Immature natural killer cell (primary cell): ENCODE results near the gene CALR3. TPM values are rescaled to one million over a fixed set of nuclear protein-coding genes. Genes with fewer than 3 reads are reported as not detected.
A peak's percentile ranks its signal among the peaks of the same experiment; 100 is the strongest.
"Not testable (repeated sequence)": the region's sequence is repeated elsewhere in the genome, so short reads cannot be mapped to it uniquely, and the experiment has no call there.

Experiments used
- DNase-seq, 3 donors: peaks; one replicate each; pipeline ENCODE4 v3.0.0; 2022; ENCODE audit warnings: mixed read lengths in 1 of 3
- H3K27ac Mint-ChIP-seq, 6 donors: one replicate each; pipeline ENCODE4 v1.8.0; 2020; ENCODE audit warnings: mixed read lengths in 6 of 6, mild to moderate bottlenecking in 5 of 6, inconsistent platforms in 4 of 6, moderate library complexity in 3 of 6
- H3K27me3 Mint-ChIP-seq, 3 donors: one replicate each; pipeline ENCODE4 v1.8.0; 2020 to 2021; ENCODE audit warnings: low read depth in 3 of 3, mild to moderate bottlenecking in 3 of 3, mixed read lengths in 3 of 3, moderate library complexity in 3 of 3, inconsistent platforms in 1 of 3
- H3K36me3 Mint-ChIP-seq, 3 donors: one replicate each; pipeline ENCODE4 v1.8.0; 2020; ENCODE audit warnings: mixed read lengths in 3 of 3, inconsistent platforms in 2 of 3, mild to moderate bottlenecking in 2 of 3
- H3K4me1 Mint-ChIP-seq, 2 donors: one replicate each; pipeline ENCODE4 v1.8.0; 2020; ENCODE audit warnings: inconsistent platforms in 2 of 2, mild to moderate bottlenecking in 2 of 2, mixed read lengths in 2 of 2, moderate library complexity in 1 of 2
- H3K4me3 Mint-ChIP-seq, 5 donors: one replicate each; pipeline ENCODE4 v1.8.0; 2020; ENCODE audit warnings: mild to moderate bottlenecking in 5 of 5, mixed read lengths in 5 of 5, inconsistent platforms in 3 of 5, moderate library complexity in 3 of 5
- H3K9me3 Mint-ChIP-seq, 6 donors: one replicate each; pipeline ENCODE4 v1.8.0; 2020; ENCODE audit warnings: mild to moderate bottlenecking in 6 of 6, mixed read lengths in 6 of 6, inconsistent platforms in 4 of 6, moderate library complexity in 3 of 6
- polyA plus RNA-seq, 3 donors: library from polyadenylated mRNA; unstranded; fragments of 300-500 nt; fragmentation: Illumina TruSeq; gene quantifications; one replicate each; pipeline ENCODE4 v1.2.3, GENCODE V29; 2021

Gene CALR3
- polyA plus RNA-seq, 3 donors from 2014 or later: 0.25 TPM; not detected in 2

- DNase-seq: no peak
- peaks cover 3 to 4% (median 3%) of the 10 kb centered on the region in 3 donors for H3K36me3 Mint-ChIP-seq
- peaks cover 7 to 14% (median 11%) of the 10 kb centered on the region in 3 donors for H3K27me3 Mint-ChIP-seq
- H3K4me3 Mint-ChIP-seq: peak overlapping the region in 1 of 5 donors; percentile 32
- peaks cover 69 to 73% of the 10 kb centered on the region in 2 donors for H3K4me1 Mint-ChIP-seq
- peaks cover 0 to 4% (median 3%) of the 10 kb centered on the region in 6 donors for H3K9me3 Mint-ChIP-seq
- H3K27ac Mint-ChIP-seq: peak overlapping the region in 1 of 6 donors; percentile 71
Measured at GRCh38 chr19:16452325-16452724, 43.6 kb downstream of the CALR3 start.

- DNase-seq: peak; percentile 84 to 87 (median 87)
- peaks cover 75 to 81% of the 10 kb centered on the region in 2 donors for H3K4me1 Mint-ChIP-seq
- peaks cover 10 to 12% (median 12%) of the 10 kb centered on the region in 3 donors for H3K27me3 Mint-ChIP-seq
- H3K9me3 Mint-ChIP-seq: peaks cover 0 to 4% (median 3%) of the 10 kb centered on the region in 6 donors
- peak overlapping the region; percentile 64 to 84 (median 73) for H3K4me3 Mint-ChIP-seq
- peaks cover 3 to 4% (median 3%) of the 10 kb centered on the region in 3 donors for H3K36me3 Mint-ChIP-seq
- peak overlapping the region; percentile 97 to 100 (median 100) for H3K27ac Mint-ChIP-seq
Measured at GRCh38 chr19:16449330-16449961, 46.5 kb downstream of the CALR3 start.

- H3K36me3 Mint-ChIP-seq, DNase-seq, H3K9me3 Mint-ChIP-seq: not testable (repeated sequence)
- peaks cover 10 to 12% (median 12%) of the 10 kb centered on the region in 3 donors for H3K27me3 Mint-ChIP-seq
- H3K27ac Mint-ChIP-seq: peak overlapping the region; percentile 97 to 100 (median 100)
- H3K4me1 Mint-ChIP-seq: peaks cover 75 to 81% of the 10 kb centered on the region in 2 donors
- peak overlapping the region; percentile 64 to 84 (median 73) for H3K4me3 Mint-ChIP-seq
Measured at GRCh38 chr19:16448872-16449271, 47.1 kb downstream of the CALR3 start.

GRCh38 chr19:16446724-16447368 lies 49.1 kb downstream of the CALR3 start:
- Mint-ChIP-seq H3K27ac (peak overlapping the region; percentile 97 to 100 (median 100)), H3K36me3 (peaks cover 3 to 4% (median 3%) of the 10 kb centered on the region in 3 donors), H3K4me3 (peak overlapping the region; percentile 72 to 96 (median 84)), H3K27me3 (peaks cover 10 to 12% (median 12%) of the 10 kb centered on the region in 3 donors), H3K4me1 (peaks cover 90 to 92% of the 10 kb centered on the region in 2 donors), H3K9me3 (peaks cover 0 to 4% (median 3%) of the 10 kb centered on the region in 6 donors)
- DNase-seq: peak; percentile 84 to 87 (median 86)

GRCh38 chr19:16446108-16446723 lies 49.8 kb downstream of the CALR3 start:
- peaks cover 0 to 4% (median 3%) of the 10 kb centered on the region in 6 donors for H3K9me3 Mint-ChIP-seq
- peaks cover 3 to 4% (median 3%) of the 10 kb centered on the region in 3 donors for H3K36me3 Mint-ChIP-seq
- peak overlapping the region; percentile 72 to 96 (median 84) for H3K4me3 Mint-ChIP-seq
- DNase-seq: no peak
- H3K4me1 Mint-ChIP-seq: peaks cover 91 to 95% of the 10 kb centered on the region in 2 donors
- H3K27ac Mint-ChIP-seq: peak overlapping the region; percentile 97 to 100 (median 100)
- peaks cover 10 to 12% (median 12%) of the 10 kb centered on the region in 3 donors for H3K27me3 Mint-ChIP-seq

GRCh38 chr19:16445238-16446107 lies 50.5 kb downstream of the CALR3 start:
- DNase-seq: no peak
- peak overlapping the region; percentile 97 to 100 (median 100) for H3K27ac Mint-ChIP-seq
- peaks cover 0 to 4% (median 3%) of the 10 kb centered on the region in 6 donors for H3K9me3 Mint-ChIP-seq
- H3K4me3 Mint-ChIP-seq: peak overlapping the region; percentile 72 to 96 (median 84)
- H3K36me3 Mint-ChIP-seq: peaks cover 6 to 8% (median 7%) of the 10 kb centered on the region in 3 donors
- peaks cover 90 to 93% of the 10 kb centered on the region in 2 donors for H3K4me1 Mint-ChIP-seq
- H3K27me3 Mint-ChIP-seq: peaks cover 10 to 12% (median 12%) of the 10 kb centered on the region in 3 donors

GRCh38 chr19:16444269-16444600 lies 51.7 kb downstream of the CALR3 start:
- peaks cover 3 to 9% (median 3%) of the 10 kb centered on the region in 3 donors for H3K36me3 Mint-ChIP-seq
- H3K27me3 Mint-ChIP-seq: peaks cover 5 to 9% (median 5%) of the 10 kb centered on the region in 3 donors
- H3K9me3 Mint-ChIP-seq: no peaks in the 10 kb centered on the region
- H3K27ac Mint-ChIP-seq: peak overlapping the region; percentile 92 to 100 (median 99)
- peak overlapping the region; percentile 26 to 68 (median 61) for H3K4me3 Mint-ChIP-seq
- DNase-seq: no peak
- peaks cover 90 to 92% of the 10 kb centered on the region in 2 donors for H3K4me1 Mint-ChIP-seq

- Mint-ChIP-seq H3K27ac (peak overlapping the region; percentile 84 to 100 (median 98)), H3K27me3 (peaks cover 7 to 11% (median 9%) of the 10 kb centered on the region in 3 donors), H3K4me1 (peaks cover 89 to 90% of the 10 kb centered on the region in 2 donors), H3K9me3 (no peaks in the 10 kb centered on the region), H3K4me3 (peak overlapping the region in 2 of 5 donors; percentile 9 to 38), H3K36me3 (peaks cover 3 to 9% (median 8%) of the 10 kb centered on the region in 3 donors)
- DNase-seq: no peak
Measured at GRCh38 chr19:16442386-16443276, 53.3 kb downstream of the CALR3 start.

GRCh38 chr19:16441661-16442162 lies 54.3 kb downstream of the CALR3 start:
- no peak for DNase-seq

GRCh38 chr19:16436780-16437332 lies 59.1 kb downstream of the CALR3 start:
- DNase-seq: no peak
- Mint-ChIP-seq H3K4me1 (peaks cover 68 to 69% of the 10 kb centered on the region in 2 donors), H3K27me3 (peaks cover 5 to 7% (median 6%) of the 10 kb centered on the region in 3 donors), H3K27ac (peak overlapping the region; percentile 94 to 99 (median 96)), H3K4me3 (peak overlapping the region; percentile 71 to 81 (median 75)), H3K9me3 (no peaks in the 10 kb centered on the region), H3K36me3 (peaks cover 3 to 16% (median 12%) of the 10 kb centered on the region in 3 donors)

More at GRCh38 chr19:16441661-16442162, 54.3 kb downstream of the CALR3 start:
- Mint-ChIP-seq H3K4me1 (peaks cover 89 to 90% of the 10 kb centered on the region in 2 donors), H3K27me3 (peaks cover 5 to 7% (median 6%) of the 10 kb centered on the region in 3 donors), H3K9me3 (no peaks in the 10 kb centered on the region), H3K36me3 (peaks cover 3 to 12% (median 12%) of the 10 kb centered on the region in 3 donors), H3K4me3 (peak overlapping the region in 1 of 5 donors; percentile 4), H3K27ac (peak overlapping the region; percentile 39 to 99 (median 79))

GRCh38 chr19:16435999-16436650 lies 59.8 kb downstream of the CALR3 start:
- no peaks in the 10 kb centered on the region for H3K9me3 Mint-ChIP-seq
- peaks cover 5 to 7% (median 6%) of the 10 kb centered on the region in 3 donors for H3K27me3 Mint-ChIP-seq
- H3K4me1 Mint-ChIP-seq: peaks cover 65 to 66% of the 10 kb centered on the region in 2 donors
- H3K36me3 Mint-ChIP-seq: peaks cover 3 to 17% (median 16%) of the 10 kb centered on the region in 3 donors
- DNase-seq: peak in 2 of 3 donors; percentile 21 to 37
- H3K4me3 Mint-ChIP-seq: peak overlapping the region; percentile 71 to 81 (median 75)
- peak overlapping the region; percentile 94 to 99 (median 96) for H3K27ac Mint-ChIP-seq
